ENCODE measurements around the gene RTN3.

DNA sequence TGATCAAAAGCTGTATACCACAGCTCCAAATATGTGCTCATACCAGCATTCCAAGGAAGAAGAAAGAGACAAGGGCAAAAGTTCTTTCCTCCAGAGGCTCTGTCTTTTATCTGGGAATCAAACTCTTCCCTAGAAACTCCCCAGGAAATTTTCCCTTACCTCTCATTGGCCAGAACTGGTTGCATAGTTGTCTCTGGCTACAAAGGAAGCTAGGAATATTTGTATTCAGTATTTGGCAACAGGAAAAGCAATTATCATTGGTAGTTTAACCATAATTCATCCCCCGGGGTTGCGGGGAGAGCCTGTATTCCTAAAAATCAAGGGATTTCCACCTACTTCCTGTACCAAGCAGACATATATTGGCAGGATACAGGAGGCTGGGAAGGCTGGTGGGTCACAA, 97.7 kb downstream of the RTN3 start:
- TF ChIP-seq, protein P1, sequence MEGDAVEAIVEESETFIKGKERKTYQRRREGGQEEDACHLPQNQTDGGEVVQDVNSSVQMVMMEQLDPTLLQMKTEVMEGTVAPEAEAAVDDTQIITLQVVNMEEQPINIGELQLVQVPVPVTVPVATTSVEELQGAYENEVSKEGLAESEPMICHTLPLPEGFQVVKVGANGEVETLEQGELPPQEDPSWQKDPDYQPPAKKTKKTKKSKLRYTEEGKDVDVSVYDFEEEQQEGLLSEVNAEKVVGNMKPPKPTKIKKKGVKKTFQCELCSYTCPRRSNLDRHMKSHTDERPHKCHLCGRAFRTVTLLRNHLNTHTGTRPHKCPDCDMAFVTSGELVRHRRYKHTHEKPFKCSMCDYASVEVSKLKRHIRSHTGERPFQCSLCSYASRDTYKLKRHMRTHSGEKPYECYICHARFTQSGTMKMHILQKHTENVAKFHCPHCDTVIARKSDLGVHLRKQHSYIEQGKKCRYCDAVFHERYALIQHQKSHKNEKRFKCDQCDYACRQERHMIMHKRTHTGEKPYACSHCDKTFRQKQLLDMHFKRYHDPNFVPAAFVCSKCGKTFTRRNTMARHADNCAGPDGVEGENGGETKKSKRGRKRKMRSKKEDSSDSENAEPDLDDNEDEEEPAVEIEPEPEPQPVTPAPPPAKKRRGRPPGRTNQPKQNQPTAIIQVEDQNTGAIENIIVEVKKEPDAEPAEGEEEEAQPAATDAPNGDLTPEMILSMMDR (IDR thresholded peaks at IDR 0.05) = no peak
- TF ChIP-seq EZH2 (IDR thresholded peaks at IDR 0.05; ENCODE audit: borderline replicate concordance, insufficient read depth, low read depth, low read length, poor library complexity, severe bottlenecking) = no peak

Data from B cell (primary cell).